HepG2 (cell line): ENCODE measurements around the gene DAAM2.

Experiments used
- CHD2 ChIP-seq: IDR thresholded peaks from 2 replicates; pipeline ENCODE4 v1.6.1; 2011; ENCODE audit warnings: low read depth, low read length, improper control_type of control experiment
- EZH2 ChIP-seq: conservative IDR thresholded peaks from 2 replicates; pipeline ENCODE4 v1.6.1; 2012; ENCODE audit warnings: mild to moderate bottlenecking, low read depth, low read length, moderate library complexity
- FOXM1 ChIP-seq: sonication (generic); formaldehyde crosslinking; IDR thresholded peaks from 2 replicates; pipeline ENCODE4 v1.5.0; 2020; ENCODE audit warnings: missing genetic modification reagents
- PCBP1 ChIP-seq: fragments of 200-400 bp; formaldehyde crosslinking; IDR thresholded peaks from 2 replicates; pipeline ENCODE4 v1.6.1; 2017; ENCODE audit warnings: mild to moderate bottlenecking, low read depth, low read length, borderline replicate concordance
- ZNF333 ChIP-seq: sonication (generic); formaldehyde crosslinking; IDR thresholded peaks from 2 replicates; pipeline ENCODE4 v1.4.0; 2020; ENCODE audit warnings: mild to moderate bottlenecking, missing genetic modification reagents, borderline replicate concordance
- TF ChIP-seq, protein P1 (sequence below): sonication (generic); formaldehyde crosslinking; IDR thresholded peaks from 2 replicates; pipeline ENCODE4 v1.5.0; 2020; ENCODE audit warnings: mild to moderate bottlenecking, missing genetic modification reagents, moderate library complexity
- TF ChIP-seq, protein P2 (sequence below): sonication (generic); formaldehyde crosslinking; IDR thresholded peaks from 2 replicates; pipeline ENCODE4 v1.9.0; 2021; ENCODE audit warnings: missing genetic modification reagents, borderline replicate concordance

DNA sequence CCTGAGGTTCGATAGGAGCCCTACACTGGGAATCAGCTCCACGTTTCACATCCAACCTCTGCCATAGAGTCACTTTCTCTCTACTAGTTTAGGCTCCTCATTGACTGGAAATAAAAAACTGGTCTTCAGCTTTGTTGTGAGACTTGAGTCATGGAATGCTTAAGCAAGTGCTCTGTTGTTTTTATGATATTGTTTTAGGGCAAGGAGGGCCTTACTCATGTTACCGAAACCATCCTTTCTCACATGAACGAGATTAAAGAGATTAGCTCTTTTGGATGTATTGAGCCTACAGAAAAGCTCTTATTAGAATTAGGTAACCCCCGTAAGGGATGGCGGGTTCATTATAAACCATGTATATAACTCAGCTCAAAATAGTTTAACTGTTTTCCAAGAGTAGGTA is 149.0 kb downstream of the DAAM2 start:
- TF ChIP-seq, protein P1, sequence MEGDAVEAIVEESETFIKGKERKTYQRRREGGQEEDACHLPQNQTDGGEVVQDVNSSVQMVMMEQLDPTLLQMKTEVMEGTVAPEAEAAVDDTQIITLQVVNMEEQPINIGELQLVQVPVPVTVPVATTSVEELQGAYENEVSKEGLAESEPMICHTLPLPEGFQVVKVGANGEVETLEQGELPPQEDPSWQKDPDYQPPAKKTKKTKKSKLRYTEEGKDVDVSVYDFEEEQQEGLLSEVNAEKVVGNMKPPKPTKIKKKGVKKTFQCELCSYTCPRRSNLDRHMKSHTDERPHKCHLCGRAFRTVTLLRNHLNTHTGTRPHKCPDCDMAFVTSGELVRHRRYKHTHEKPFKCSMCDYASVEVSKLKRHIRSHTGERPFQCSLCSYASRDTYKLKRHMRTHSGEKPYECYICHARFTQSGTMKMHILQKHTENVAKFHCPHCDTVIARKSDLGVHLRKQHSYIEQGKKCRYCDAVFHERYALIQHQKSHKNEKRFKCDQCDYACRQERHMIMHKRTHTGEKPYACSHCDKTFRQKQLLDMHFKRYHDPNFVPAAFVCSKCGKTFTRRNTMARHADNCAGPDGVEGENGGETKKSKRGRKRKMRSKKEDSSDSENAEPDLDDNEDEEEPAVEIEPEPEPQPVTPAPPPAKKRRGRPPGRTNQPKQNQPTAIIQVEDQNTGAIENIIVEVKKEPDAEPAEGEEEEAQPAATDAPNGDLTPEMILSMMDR (CRISPR knock-in tag) = no peak
- TF ChIP-seq ZNF333 (CRISPR knock-in tag) (no peak), CHD2 (no peak), EZH2 (no peak), FOXM1 (CRISPR knock-in tag) (no peak), PCBP1 (no peak)
- TF ChIP-seq, protein P2, sequence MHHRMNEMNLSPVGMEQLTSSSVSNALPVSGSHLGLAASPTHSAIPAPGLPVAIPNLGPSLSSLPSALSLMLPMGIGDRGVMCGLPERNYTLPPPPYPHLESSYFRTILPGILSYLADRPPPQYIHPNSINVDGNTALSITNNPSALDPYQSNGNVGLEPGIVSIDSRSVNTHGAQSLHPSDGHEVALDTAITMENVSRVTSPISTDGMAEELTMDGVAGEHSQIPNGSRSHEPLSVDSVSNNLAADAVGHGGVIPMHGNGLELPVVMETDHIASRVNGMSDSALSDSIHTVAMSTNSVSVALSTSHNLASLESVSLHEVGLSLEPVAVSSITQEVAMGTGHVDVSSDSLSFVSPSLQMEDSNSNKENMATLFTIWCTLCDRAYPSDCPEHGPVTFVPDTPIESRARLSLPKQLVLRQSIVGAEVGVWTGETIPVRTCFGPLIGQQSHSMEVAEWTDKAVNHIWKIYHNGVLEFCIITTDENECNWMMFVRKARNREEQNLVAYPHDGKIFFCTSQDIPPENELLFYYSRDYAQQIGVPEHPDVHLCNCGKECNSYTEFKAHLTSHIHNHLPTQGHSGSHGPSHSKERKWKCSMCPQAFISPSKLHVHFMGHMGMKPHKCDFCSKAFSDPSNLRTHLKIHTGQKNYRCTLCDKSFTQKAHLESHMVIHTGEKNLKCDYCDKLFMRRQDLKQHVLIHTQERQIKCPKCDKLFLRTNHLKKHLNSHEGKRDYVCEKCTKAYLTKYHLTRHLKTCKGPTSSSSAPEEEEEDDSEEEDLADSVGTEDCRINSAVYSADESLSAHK (CRISPR knock-in tag) = no peak
